GM20000 (cell line): ENCODE data around the gene IL1R1.

Experiments used
- DNase-seq: peaks from one replicate; pipeline ENCODE4 v3.0.0; 2012; ENCODE audit warnings: low spot score
- CTCF ChIP-seq: IDR thresholded peaks from 2 replicates; pipeline ENCODE4 v1.5.1; 2012; ENCODE audit warnings: mild to moderate bottlenecking, control low read depth; ENCODE audit errors: extremely low read depth, missing control alignments

Gene IL1R1

GRCh38 chr2:102143450-102143985, 972 bp downstream of the IL1R1 start:
- TF ChIP-seq CTCF: no peak
- DNase-seq: no peak

- DNase-seq: no peak
- no peak for TF ChIP-seq CTCF
Observed at GRCh38 chr2:102144128-102144527, 1.6 kb downstream of the IL1R1 start.

- DNase-seq: no peak
- TF ChIP-seq CTCF: no peak
Observed at GRCh38 chr2:102145107-102145506, 2.6 kb downstream of the IL1R1 start.

- DNase-seq: no peak
- TF ChIP-seq CTCF: no peak
Observed at GRCh38 chr2:102145934-102146333, 3.4 kb downstream of the IL1R1 start.

- no peak for DNase-seq
- TF ChIP-seq CTCF: no peak
Observed at GRCh38 chr2:102147935-102148334, 5.4 kb downstream of the IL1R1 start.

GRCh38 chr2:102149243-102149642, 6.7 kb downstream of the IL1R1 start:
- TF ChIP-seq CTCF: no peak
- DNase-seq: no peak

GRCh38 chr2:102149644-102150455, 7.3 kb downstream of the IL1R1 start:
- TF ChIP-seq CTCF: no peak
- DNase-seq: no peak
